Measurements from ENCODE around the gene KRTAP5-8.

Gene KRTAP5-8

DNA sequence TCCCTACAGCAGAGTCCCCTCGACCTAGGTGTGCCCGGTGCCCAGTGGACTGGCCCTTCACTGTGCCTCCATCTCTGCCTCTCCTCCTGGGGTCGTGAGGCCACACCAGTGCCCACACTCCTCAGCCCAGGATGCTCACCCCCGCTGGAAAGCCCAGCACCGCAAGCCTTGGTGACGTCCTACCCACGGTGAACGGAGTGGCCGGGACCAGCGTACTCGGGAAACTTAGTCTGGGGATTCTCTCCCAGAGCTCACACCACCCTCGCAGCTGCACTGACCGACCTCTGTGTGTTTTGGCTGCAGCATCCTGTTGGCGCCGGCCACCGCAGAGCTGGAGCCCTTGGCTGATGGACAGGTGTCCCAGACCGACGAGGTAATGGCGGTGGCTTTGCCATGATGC lies 46.3 kb upstream of the KRTAP5-8 start:
- no peaks in the 10 kb centered on the region for H3K27me3 ChIP-seq (replicated peaks)
- no peak overlapping the region for H3K27ac ChIP-seq
- in situ Hi-C loops (cut with HindIII; ENCODE audit: low pct_ligation_motif_present, low sequenced_read_pairs): no loop called here
- TF ChIP-seq, protein P1, sequence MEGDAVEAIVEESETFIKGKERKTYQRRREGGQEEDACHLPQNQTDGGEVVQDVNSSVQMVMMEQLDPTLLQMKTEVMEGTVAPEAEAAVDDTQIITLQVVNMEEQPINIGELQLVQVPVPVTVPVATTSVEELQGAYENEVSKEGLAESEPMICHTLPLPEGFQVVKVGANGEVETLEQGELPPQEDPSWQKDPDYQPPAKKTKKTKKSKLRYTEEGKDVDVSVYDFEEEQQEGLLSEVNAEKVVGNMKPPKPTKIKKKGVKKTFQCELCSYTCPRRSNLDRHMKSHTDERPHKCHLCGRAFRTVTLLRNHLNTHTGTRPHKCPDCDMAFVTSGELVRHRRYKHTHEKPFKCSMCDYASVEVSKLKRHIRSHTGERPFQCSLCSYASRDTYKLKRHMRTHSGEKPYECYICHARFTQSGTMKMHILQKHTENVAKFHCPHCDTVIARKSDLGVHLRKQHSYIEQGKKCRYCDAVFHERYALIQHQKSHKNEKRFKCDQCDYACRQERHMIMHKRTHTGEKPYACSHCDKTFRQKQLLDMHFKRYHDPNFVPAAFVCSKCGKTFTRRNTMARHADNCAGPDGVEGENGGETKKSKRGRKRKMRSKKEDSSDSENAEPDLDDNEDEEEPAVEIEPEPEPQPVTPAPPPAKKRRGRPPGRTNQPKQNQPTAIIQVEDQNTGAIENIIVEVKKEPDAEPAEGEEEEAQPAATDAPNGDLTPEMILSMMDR (IDR thresholded peaks at IDR 0.05; ENCODE audit: low read depth, low read length, missing control alignments): no peak
- no peak overlapping the region for H3K4me3 ChIP-seq (ENCODE audit: low read depth, low read length)
- DNase-seq: no peak
- peaks cover 25% of the 10 kb centered on the region for H3K36me3 ChIP-seq (replicated peaks)

DNA sequence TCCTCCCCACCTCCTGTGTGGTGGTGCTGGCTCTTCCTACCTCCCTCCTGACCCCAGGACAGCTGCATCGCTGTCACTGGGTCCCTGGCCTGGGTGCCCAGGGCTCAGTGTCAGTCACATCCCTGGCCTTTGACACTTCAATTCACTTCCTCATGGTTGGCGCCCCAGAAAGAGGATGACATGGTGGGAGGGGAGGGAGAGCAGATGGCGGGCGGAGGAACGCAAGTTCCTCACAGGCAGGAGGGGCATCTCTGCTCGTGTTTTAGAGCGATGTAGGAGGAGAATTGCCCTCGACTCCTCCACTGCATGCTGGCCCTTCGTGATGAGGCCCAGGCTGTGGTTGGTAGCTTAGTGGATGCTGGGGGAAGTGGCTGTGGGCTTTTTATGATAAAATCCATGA lies 45.9 kb upstream of the KRTAP5-8 start:
- H3K36me3 ChIP-seq (replicated peaks): peaks cover 23% of the 10 kb centered on the region
- TF ChIP-seq, protein P1 (IDR thresholded peaks at IDR 0.05; ENCODE audit: low read depth, low read length, missing control alignments): no peak
- no peak for DNase-seq
- in situ Hi-C loops (cut with HindIII; ENCODE audit: low pct_ligation_motif_present, low sequenced_read_pairs): no loop called here
- no peaks in the 10 kb centered on the region for H3K27me3 ChIP-seq (replicated peaks)
- no peak overlapping the region for H3K4me3 ChIP-seq (ENCODE audit: low read depth, low read length)
- H3K27ac ChIP-seq: no peak overlapping the region

DNA sequence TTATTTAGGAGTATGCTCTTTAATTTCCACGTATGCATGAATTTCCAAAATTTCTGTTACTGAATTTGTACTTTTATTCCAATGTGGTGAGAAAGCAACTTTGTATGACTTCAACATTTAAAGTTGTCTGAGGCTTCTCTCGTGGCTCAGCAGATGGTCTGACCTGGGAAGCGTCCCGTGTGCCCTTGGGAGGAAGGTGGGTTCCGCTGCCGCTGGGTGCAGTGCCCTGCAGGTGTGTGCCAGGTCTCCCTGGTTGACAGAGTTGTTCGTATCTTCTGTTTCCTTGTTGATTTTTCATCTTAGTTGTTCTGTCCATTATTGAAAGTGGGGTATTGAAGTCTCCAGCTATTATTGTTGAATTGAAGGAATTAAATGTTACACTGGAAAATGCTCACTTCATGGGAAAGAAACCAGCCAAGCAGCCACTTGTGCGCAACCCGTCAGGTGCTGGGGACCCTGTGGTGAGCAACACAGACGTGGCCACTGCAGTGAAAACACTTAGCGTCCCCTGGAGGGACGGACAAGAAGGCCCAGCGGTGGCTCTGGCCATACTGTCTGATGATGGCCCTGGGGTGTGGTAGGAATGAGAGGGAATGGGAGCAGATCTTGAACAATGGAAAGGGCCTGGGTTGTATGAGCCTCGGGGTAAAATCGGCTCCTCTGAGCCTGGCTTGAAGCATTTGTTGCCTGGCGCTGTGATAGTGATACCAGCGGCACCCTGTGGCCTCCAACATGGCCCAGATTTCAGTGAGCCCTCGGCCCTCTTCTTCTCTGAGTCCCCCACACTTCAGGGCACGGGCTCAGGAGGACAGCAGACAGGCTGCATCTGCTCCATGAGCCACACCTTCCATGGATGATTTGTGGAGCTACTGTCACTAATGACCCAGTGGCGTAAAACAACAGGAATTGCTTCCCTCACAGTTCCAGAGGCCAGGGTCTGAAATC lies 42.3 kb upstream of the KRTAP5-8 start:
- Histone ChIP-seq H3K27me3 (replicated peaks) (no peaks in the 10 kb centered on the region), H3K4me3 (ENCODE audit: low read depth, low read length) (no peak overlapping the region)

DNA sequence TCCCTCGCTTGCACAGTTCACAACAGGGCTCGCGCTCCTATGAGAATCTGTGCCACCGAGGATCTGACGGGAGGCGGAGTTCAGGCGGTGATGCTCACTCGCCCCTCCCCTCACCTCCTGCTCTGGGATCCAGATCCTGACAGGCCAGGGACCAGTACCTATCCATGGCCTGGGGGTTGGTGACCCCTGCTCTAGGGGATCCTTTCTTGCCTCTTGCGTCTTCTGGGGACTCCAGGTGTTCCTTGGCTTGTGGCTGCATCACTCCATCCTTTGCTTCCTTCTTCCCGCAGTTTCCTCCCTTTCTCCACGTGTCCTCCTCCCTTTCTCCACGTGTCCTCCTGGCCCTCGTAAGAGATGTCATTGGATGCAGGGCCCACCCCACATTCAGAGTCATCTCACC lies 41.4 kb upstream of the KRTAP5-8 start:
- DNase-seq: no peak
- TF ChIP-seq, protein P1 (IDR thresholded peaks at IDR 0.05; ENCODE audit: low read depth, low read length, missing control alignments): no peak
- Histone ChIP-seq H3K36me3 (replicated peaks) (peaks cover 41% of the 10 kb centered on the region), H3K27me3 (replicated peaks) (no peaks in the 10 kb centered on the region), H3K27ac (no peak overlapping the region), H3K4me3 (ENCODE audit: low read depth, low read length) (no peak overlapping the region)
- in situ Hi-C loops (cut with HindIII; ENCODE audit: low pct_ligation_motif_present, low sequenced_read_pairs): no loop called here

More for the DNA sequence above, 42.3 kb upstream of the KRTAP5-8 start:
- TF ChIP-seq, protein P1 (IDR thresholded peaks at IDR 0.05; ENCODE audit: low read depth, low read length, missing control alignments): no peak
- in situ Hi-C loops (cut with HindIII; ENCODE audit: low pct_ligation_motif_present, low sequenced_read_pairs): no loop called here
- Histone ChIP-seq H3K36me3 (replicated peaks) (peaks cover 48% of the 10 kb centered on the region), H3K27ac (no peak overlapping the region)
- DNase-seq: no peak

DNA sequence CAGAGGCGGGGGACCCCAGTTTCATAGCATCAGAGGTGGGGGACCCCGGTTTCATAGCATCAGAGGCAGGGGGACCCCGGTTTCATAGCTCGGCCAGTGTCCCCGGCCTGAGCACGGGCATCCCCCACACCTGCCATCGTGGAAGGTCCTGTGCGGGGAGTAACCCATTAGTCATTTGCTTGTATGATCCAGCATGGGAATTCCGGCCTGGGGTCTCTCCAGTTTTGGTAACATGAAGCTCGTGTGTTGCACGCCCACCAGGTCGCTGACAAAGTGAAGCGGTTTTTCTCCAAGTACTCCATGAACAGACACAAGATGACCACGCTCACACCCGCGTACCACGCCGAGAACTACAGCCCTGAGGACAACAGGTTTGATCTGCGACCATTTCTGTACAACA lies 39.7 kb upstream of the KRTAP5-8 start:
- TF ChIP-seq, protein P1 (IDR thresholded peaks at IDR 0.05; ENCODE audit: low read depth, low read length, missing control alignments): no peak
- DNase-seq: no peak
- in situ Hi-C loops (cut with HindIII; ENCODE audit: low pct_ligation_motif_present, low sequenced_read_pairs): no loop called here
- Histone ChIP-seq H3K36me3 (replicated peaks) (peaks cover 31% of the 10 kb centered on the region), H3K27me3 (replicated peaks) (no peaks in the 10 kb centered on the region), H3K4me3 (ENCODE audit: low read depth, low read length) (no peak overlapping the region), H3K27ac (no peak overlapping the region)
